Astrocyte of the spinal cord (primary cell): ENCODE measurements around the gene GARS1.

Experiments
- DNase-seq: peaks from one replicate; pipeline ENCODE4 v3.0.0; 2011; ENCODE audit warnings: low read depth, low spot score
- H3K4me3 ChIP-seq: 2 replicates; pipeline ENCODE4 v1.5.1; 2011; ENCODE audit warnings: low read depth, mild to moderate bottlenecking, low read length, moderate library complexity
- in situ Hi-C: cut with HindIII; loops from 2 replicates; pipeline ENCODE4 v1.10.0; 2017; ENCODE audit warnings: low sequenced_read_pairs
- TF ChIP-seq, protein P1 (sequence below): IDR thresholded peaks from 2 replicates; pipeline ENCODE4 v1.5.1; 2012; ENCODE audit warnings: low read depth, mild to moderate bottlenecking, low read length, inconsistent platforms

The GARS1 gene

DNA sequence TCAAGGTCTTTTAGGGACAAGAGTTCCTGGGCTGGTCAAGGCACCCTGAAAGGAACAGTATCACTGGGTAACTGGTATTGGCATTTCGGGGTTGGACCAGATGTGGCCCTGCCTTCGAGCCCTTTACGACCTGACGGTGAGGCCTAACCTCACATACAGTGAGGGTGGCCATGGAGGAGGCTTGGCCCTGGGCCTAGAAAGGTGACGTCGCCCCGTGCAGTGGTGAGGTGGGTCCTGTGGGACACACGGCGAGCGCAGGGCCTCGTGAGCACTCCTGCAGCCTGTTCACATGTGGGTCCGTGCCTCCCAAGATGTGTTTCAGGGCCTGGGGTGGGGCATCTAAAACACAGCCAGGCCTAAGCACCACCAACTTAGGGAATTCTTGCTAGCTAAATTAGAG lies 51.5 kb downstream of the GARS1 start:
- in situ Hi-C loops: no loop called here
- no peak overlapping the region for H3K4me3 ChIP-seq
- DNase-seq: no peak
- TF ChIP-seq, protein P1, sequence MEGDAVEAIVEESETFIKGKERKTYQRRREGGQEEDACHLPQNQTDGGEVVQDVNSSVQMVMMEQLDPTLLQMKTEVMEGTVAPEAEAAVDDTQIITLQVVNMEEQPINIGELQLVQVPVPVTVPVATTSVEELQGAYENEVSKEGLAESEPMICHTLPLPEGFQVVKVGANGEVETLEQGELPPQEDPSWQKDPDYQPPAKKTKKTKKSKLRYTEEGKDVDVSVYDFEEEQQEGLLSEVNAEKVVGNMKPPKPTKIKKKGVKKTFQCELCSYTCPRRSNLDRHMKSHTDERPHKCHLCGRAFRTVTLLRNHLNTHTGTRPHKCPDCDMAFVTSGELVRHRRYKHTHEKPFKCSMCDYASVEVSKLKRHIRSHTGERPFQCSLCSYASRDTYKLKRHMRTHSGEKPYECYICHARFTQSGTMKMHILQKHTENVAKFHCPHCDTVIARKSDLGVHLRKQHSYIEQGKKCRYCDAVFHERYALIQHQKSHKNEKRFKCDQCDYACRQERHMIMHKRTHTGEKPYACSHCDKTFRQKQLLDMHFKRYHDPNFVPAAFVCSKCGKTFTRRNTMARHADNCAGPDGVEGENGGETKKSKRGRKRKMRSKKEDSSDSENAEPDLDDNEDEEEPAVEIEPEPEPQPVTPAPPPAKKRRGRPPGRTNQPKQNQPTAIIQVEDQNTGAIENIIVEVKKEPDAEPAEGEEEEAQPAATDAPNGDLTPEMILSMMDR: no peak

GRCh38 chr7:30647589-30648364 lies 53.1 kb downstream of the GARS1 start:
- no peak for DNase-seq
- in situ Hi-C loops: no loop called here
- no peak overlapping the region for H3K4me3 ChIP-seq
- TF ChIP-seq, protein P1: no peak

GRCh38 chr7:30648744-30649540 lies 54.3 kb downstream of the GARS1 start:
- no peak for DNase-seq
- no peak overlapping the region for H3K4me3 ChIP-seq
- TF ChIP-seq, protein P1: no peak
- in situ Hi-C loops: no loop called here

GRCh38 chr7:30649717-30650420 lies 55.2 kb downstream of the GARS1 start:
- in situ Hi-C loops: no loop called here

GRCh38 chr7:30650421-30650808 lies 55.7 kb downstream of the GARS1 start:
- H3K4me3 ChIP-seq: no peak overlapping the region
- TF ChIP-seq, protein P1: no peak
- in situ Hi-C loops: no loop called here
- DNase-seq: no peak

More at GRCh38 chr7:30649717-30650420, 55.2 kb downstream of the GARS1 start:
- no peak for DNase-seq
- H3K4me3 ChIP-seq: no peak overlapping the region
- TF ChIP-seq, protein P1: no peak

DNA sequence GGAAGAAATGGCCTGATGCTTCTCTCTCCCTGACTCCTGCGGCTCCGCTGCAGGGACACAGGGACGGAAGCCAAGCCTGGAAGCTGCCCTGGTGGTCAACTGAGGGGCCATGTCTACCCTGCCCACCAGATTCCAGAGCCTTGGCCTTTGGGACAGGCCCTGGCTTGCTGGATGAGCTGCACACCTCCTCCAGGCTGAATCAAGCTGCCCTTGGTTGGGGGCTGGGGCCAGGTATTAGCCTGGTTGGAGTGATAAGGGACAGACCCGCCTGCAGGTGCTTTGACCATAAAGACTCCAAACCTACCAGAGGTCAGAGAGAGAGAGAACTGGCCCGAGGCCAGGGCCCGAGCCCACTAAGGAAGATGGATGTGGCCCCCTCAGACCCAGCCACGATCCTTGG lies 57.5 kb downstream of the GARS1 start:
- in situ Hi-C loops: no loop called here
- H3K4me3 ChIP-seq: no peak overlapping the region
- TF ChIP-seq, protein P1: no peak
- DNase-seq: no peak
